SK-N-MC (cell line): ENCODE results near the gene EGLN1.

Experiments
- DNase-seq: peaks from one replicate; pipeline ENCODE4 v3.0.0-alpha.2; 2011; ENCODE audit warnings: low read depth, low spot score
- H3K27ac ChIP-seq: fragments of 200-600 bp; sonication (generic); 2 replicates; pipeline ENCODE4 v1.5.1; 2016; ENCODE audit warnings: mixed run types
- H3K36me3 ChIP-seq: fragments of 200-600 bp; sonication (generic); 2 replicates; pipeline ENCODE4 v1.6.1; 2017; ENCODE audit warnings: antibody characterized with exemption, low read length, mixed read lengths; ENCODE audit not compliant: insufficient read depth
- H3K4me3 ChIP-seq: fragments of 200-600 bp; sonication (generic); 2 replicates; pipeline ENCODE4 v1.5.1; 2016
- H3K9ac ChIP-seq: fragments of 200-600 bp; sonication (generic); 2 replicates; pipeline ENCODE4 v1.8.0; 2017; ENCODE audit warnings: mixed run types, mixed read lengths; ENCODE audit not compliant: insufficient read length
- H3K9me3 ChIP-seq: fragments of 200-600 bp; sonication (generic); 2 replicates; pipeline ENCODE4 v1.6.1; 2017; ENCODE audit warnings: low read depth, mild to moderate bottlenecking, antibody characterized with exemption, low read length, moderate library complexity, mixed read lengths
- EZH2 ChIP-seq: fragments of 200-600 bp; sonication (generic); IDR thresholded peaks from one replicate; pipeline ENCODE4 v1.6.1; 2017; ENCODE audit warnings: antibody characterized with exemption
- FOXP2 ChIP-seq: optimal IDR thresholded peaks from 2 replicates; pipeline ENCODE3; 2011; ENCODE audit warnings: mild to moderate bottlenecking, moderate library complexity; ENCODE audit not compliant: insufficient read depth; ENCODE audit errors: extremely low read length, control extremely low read depth
- POLR2AphosphoS5 ChIP-seq: IDR thresholded peaks from 2 replicates; pipeline ENCODE4 v1.6.1; 2012; ENCODE audit warnings: mild to moderate bottlenecking, low read depth, low read length, borderline replicate concordance

The EGLN1 gene

DNA sequence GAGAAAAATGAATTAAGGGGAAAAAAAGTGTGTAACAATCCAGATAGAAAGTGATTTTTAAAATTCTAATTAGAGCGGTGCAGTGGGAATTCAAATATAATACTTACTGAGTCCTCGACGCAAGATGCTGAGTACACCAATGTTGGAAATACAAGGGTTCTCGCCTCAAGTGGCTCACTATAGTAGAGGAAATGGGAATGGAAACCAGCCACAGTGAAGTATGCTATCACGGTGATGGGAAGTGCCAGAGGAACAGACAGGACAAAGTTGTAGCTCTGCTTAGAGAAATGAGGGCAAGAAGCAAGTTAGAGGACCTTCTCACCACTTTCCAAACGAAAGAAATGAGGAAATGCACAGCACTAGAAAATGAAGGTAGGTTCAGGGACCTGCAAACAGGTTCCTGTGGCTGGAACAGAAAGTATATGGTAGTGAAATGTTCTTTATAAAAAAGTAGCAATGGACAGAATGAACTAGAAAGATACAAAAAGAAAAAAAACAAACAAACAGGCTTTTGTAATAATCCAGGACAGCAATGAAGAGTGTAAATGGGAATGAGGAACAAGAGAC is 13.5 kb downstream of the EGLN1 start:
- Histone ChIP-seq H3K27ac (no peak overlapping the region), H3K9me3 (no peaks in the 10 kb centered on the region), H3K36me3 (no peaks in the 10 kb centered on the region), H3K9ac (no peak overlapping the region), H3K4me3 (no peak overlapping the region)
- TF ChIP-seq EZH2 (no peak), POLR2AphosphoS5 (no peak), FOXP2 (no peak)
- DNase-seq: no peak

DNA sequence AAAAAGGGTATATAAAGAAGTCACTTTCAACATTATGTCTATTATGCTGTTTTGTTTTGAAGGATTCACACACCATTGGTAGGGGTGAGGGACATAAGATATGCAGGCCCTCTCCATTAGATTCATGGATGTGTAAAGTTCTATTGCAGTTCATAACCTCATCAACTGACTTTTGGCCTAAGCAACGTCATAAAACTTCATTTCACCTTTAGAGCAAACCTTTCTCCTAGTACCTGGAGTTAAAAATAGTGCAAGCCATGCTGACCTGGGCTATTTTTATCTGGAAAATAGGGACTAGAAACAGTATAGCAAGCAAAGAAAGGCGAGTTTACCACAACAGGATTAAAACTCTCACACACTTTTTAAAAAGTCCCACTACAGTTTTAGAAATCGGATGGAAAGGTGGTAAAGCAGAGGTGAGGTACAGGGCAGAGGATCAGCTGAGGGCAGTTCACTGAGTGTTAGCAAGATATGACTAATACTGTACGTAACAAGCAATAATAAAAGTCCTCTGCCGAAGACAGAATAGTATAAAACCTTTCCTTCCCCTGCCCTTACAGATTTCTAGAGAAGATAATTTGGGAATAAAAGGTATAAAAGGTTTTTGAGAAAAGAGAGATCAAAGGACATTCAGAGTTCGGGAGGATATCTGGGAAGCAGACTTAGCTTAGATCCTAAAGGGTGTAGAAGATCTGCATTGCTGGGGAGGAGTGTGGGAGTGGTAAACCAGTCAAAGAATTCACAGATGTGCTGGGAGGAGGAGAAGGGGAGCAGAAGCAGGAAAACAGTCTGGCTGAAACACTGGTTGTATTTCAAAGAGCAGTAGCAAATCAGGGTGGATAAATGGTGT is 14.3 kb downstream of the EGLN1 start:
- H3K4me3 ChIP-seq: no peak overlapping the region

DNA sequence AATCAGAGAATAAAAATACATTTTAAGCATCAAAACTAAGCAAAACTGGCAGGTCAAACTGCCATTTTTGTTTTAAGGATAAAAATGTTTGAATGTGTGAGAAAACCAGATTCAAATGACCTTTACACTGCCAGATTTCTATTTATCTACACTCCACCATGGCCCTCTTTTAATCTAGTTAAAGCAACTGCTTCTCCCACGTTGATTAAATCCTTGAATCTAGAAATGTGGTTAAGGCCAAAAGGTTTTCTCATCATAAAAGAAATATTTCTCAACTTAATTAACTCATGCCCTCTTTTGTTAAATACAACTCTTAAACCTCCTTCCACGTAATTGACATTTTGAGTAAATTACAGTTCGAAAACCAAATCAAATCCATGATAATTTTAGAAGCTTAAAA is 15.0 kb downstream of the EGLN1 start:
- TF ChIP-seq EZH2: no peak
- no peak for TF ChIP-seq POLR2AphosphoS5
- TF ChIP-seq FOXP2: no peak
- Histone ChIP-seq H3K4me3 (no peak overlapping the region), H3K27ac (no peak overlapping the region), H3K9me3 (no peaks in the 10 kb centered on the region), H3K9ac (no peak overlapping the region), H3K36me3 (no peaks in the 10 kb centered on the region)
- no peak for DNase-seq

More for the DNA sequence above, 14.3 kb downstream of the EGLN1 start:
- Histone ChIP-seq H3K9ac (no peak overlapping the region), H3K9me3 (no peaks in the 10 kb centered on the region), H3K27ac (no peak overlapping the region), H3K36me3 (no peaks in the 10 kb centered on the region)
- TF ChIP-seq FOXP2: no peak
- DNase-seq: no peak

DNA sequence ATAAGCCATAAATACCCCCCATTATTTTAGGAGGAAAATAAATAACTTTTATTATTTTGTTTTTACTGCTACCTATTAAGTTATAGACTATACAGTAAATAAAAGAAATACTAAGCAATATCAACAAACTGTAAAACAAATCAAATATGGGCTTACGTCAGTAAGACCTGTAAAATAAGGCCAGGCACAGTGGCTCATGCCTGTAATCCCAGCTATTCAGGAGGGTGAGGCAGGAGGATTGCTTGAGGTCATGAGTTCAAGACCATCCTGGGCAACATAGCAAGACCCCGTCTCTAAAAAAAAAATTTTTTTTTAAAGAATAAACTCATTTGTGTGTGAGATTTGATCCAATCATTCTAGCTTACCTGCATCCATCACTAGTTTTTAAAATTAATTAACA is 17.8 kb downstream of the EGLN1 start:
- no peak for DNase-seq
- H3K4me3 ChIP-seq: no peak overlapping the region
- H3K36me3 ChIP-seq: no peaks in the 10 kb centered on the region
- H3K9ac ChIP-seq: no peak overlapping the region
- no peaks in the 10 kb centered on the region for H3K9me3 ChIP-seq
- TF ChIP-seq POLR2AphosphoS5 (no peak), FOXP2 (no peak), EZH2 (no peak)
- H3K27ac ChIP-seq: no peak overlapping the region

DNA sequence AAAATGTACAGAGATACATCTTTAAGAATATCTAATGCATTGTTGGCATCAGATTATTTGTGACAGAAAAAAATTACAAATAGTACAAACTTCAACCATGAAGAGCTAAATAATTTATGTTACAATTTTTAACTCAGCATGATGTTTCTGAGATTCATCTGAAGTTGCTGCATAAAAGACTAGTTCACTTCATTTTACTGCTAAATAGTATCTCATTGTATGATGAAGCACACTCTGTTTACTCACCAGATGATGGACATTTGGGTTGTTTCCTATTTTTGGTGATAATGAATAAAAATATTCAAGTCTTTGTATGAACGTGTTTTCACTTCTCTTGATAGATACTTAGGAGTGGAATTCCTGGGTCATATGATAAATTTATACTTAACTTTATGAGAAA is 20.6 kb downstream of the EGLN1 start:
- Histone ChIP-seq H3K4me3 (no peak overlapping the region), H3K9me3 (no peaks in the 10 kb centered on the region), H3K27ac (no peak overlapping the region), H3K9ac (no peak overlapping the region), H3K36me3 (no peaks in the 10 kb centered on the region)
- no peak for DNase-seq
- TF ChIP-seq EZH2: no peak
- no peak for TF ChIP-seq POLR2AphosphoS5
- no peak for TF ChIP-seq FOXP2

DNA sequence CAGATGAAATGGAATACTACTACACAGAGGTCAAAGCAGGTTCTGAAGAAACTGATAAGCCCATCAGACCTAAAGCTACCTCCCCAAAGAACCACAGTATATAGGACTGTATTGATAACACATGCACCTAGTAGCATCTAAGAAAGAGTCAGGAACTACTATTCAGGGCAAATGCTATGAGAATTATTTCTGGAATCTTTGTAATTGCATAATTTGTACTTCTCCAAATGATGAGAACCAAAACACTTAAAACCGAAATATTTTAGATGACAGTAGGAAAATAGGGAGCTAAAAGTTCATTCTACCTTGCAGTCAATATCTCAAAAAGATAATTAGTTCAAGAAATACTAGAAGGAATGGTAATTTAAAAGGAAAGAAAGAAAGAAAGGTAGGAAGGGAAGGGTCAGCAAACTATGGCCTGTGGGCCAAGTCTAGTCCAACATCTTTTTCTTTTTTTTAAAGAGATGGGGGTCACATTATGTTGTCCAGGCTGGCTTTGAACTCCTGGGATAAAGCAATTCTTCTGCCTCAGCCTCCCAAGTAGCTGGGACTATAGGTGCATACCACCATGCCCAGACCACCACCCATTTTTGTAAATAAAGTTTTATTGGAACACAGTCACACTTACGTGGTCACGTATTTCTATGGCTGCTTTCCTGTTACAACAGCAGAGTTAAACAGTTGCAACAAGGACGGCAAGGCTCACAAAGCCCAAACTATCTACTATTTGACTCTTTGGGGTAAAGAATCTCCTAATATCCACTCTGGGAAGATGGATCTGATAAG is 24.0 kb downstream of the EGLN1 start:
- no peak overlapping the region for H3K27ac ChIP-seq
- no peaks in the 10 kb centered on the region for H3K9me3 ChIP-seq
- H3K9ac ChIP-seq: no peak overlapping the region
- no peak overlapping the region for H3K4me3 ChIP-seq
- H3K36me3 ChIP-seq: no peaks in the 10 kb centered on the region
- DNase-seq: no peak
- TF ChIP-seq EZH2: no peak
- no peak for TF ChIP-seq FOXP2
- TF ChIP-seq POLR2AphosphoS5: no peak

DNA sequence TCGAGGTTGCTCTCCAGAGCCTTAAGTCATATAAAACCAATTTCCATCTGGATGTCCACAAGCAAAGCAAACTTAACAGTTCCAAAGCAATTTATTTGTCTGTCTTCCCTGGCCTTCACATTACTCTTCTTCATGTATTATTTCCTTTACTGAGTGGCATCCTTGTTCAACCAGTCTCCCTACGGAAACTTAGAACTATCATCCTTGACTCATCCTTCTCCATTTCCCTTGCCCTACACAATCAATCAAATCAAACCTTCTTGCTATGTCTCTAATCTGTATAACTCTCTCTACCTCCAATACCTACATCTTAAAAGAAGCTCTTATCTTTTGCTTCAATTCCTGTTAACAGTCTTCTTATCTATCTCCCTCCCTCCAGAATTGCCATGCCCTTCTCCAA is 25.4 kb downstream of the EGLN1 start:
- Histone ChIP-seq H3K27ac (no peak overlapping the region), H3K4me3 (no peak overlapping the region), H3K36me3 (no peaks in the 10 kb centered on the region), H3K9ac (no peak overlapping the region), H3K9me3 (no peaks in the 10 kb centered on the region)
- no peak for TF ChIP-seq POLR2AphosphoS5
- TF ChIP-seq EZH2: no peak
- no peak for TF ChIP-seq FOXP2
- no peak for DNase-seq

DNA sequence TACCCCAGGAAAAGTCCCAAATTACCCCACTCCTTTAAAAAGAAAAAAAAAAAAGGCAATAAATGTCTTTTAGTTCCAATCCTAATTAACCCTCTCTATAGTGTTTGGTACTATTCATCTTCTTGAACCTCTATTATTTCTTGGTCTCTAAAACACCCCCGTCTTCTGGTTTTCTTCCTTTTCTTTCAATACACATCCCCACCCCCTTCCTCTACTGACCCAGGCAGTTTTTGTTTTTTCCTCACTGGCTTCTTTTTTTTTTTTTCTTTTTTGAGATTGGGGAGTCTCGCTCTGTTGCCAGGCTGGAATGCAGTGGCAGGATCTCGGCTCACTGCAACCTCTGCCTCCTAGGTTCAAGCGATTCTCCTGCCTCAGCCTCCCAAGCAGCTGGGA is 26.1 kb downstream of the EGLN1 start:
- Histone ChIP-seq H3K9ac (no peak overlapping the region), H3K36me3 (no peaks in the 10 kb centered on the region), H3K9me3 (no peaks in the 10 kb centered on the region), H3K27ac (no peak overlapping the region), H3K4me3 (no peak overlapping the region)
- no peak for DNase-seq
- no peak for TF ChIP-seq FOXP2
- TF ChIP-seq POLR2AphosphoS5: no peak
- TF ChIP-seq EZH2: no peak
